ENCODE results near the gene GALNT10. TPM values are rescaled to one million over a fixed set of nuclear protein-coding genes. Genes with fewer than 3 reads are reported as not detected.

Gene GALNT10
- total and polyA plus RNA-seq, 8 donors: 5.3 to 76.4 (median 27.4) TPM

- 89 to 97% (median 97%) methylated on average over 5 of the region's 5 CpGs for WGBS, 5 donors
These were observed 153.9 kb downstream of the GALNT10 start for GRCh38 chr5:154344461-154344860.

GRCh38 chr5:154345255-154345952 is 154.9 kb downstream of the GALNT10 start:
- no peaks in the 10 kb centered on the region for H3K9me3 ChIP-seq
- no peak for TF ChIP-seq POLR2A (IDR thresholded peaks at IDR 0.05)
- no peak for TF ChIP-seq POLR2AphosphoS5 (IDR thresholded peaks at IDR 0.05)
- no peak for TF ChIP-seq EP300 (IDR thresholded peaks at IDR 0.05)
- no peak for TF ChIP-seq CTCF (IDR thresholded peaks at IDR 0.05)
- intact Hi-C loops (cut with DNase I; ENCODE audit: low total_unique reads): no loop called here

More at GRCh38 chr5:154344461-154344860, 153.9 kb downstream of the GALNT10 start:
- peaks cover 0 to 4% (median 0%) of the 10 kb centered on the region in 4 donors for H3K36me3 ChIP-seq
- no peaks in the 10 kb centered on the region for H3K27me3 ChIP-seq
- intact Hi-C loops (cut with DNase I; ENCODE audit: low total_unique reads): no loop called here
- no peaks in the 10 kb centered on the region for H3K9me3 ChIP-seq
- TF ChIP-seq POLR2AphosphoS5 (IDR thresholded peaks at IDR 0.05) (no peak), POLR2A (IDR thresholded peaks at IDR 0.05) (no peak), CTCF (IDR thresholded peaks at IDR 0.05) (no peak), EP300 (IDR thresholded peaks at IDR 0.05) (no peak)
- H3K27ac ChIP-seq: no peak overlapping the region
- H3K4me1 ChIP-seq: peaks cover 0 to 15% (median 0%) of the 10 kb centered on the region in 4 donors
- DNase-seq: no peak
- no peak overlapping the region for H3K4me3 ChIP-seq

GRCh38 chr5:154346427-154346826 is 155.9 kb downstream of the GALNT10 start:
- intact Hi-C loops (cut with DNase I; ENCODE audit: low total_unique reads): no loop called here
- DNase-seq: no peak
- peaks cover 0 to 4% (median 0%) of the 10 kb centered on the region in 4 donors for H3K36me3 ChIP-seq
- H3K4me3 ChIP-seq: no peak overlapping the region
- TF ChIP-seq CTCF (IDR thresholded peaks at IDR 0.05): no peak
- TF ChIP-seq EP300 (IDR thresholded peaks at IDR 0.05): no peak
- TF ChIP-seq POLR2A (IDR thresholded peaks at IDR 0.05): no peak
- TF ChIP-seq POLR2AphosphoS5 (IDR thresholded peaks at IDR 0.05): no peak
- H3K27me3 ChIP-seq: no peaks in the 10 kb centered on the region
- H3K4me1 ChIP-seq: peaks cover 0 to 15% (median 0%) of the 10 kb centered on the region in 4 donors
- WGBS, 5 donors: 91 to 96% (median 96%) methylated on average over 1 of the region's 1 CpG
- H3K27ac ChIP-seq: no peak overlapping the region
- H3K9me3 ChIP-seq: no peaks in the 10 kb centered on the region

More at GRCh38 chr5:154345255-154345952, 154.9 kb downstream of the GALNT10 start:
- Histone ChIP-seq H3K27ac (no peak overlapping the region), H3K4me3 (no peak overlapping the region), H3K36me3 (peaks cover 0 to 4% (median 0%) of the 10 kb centered on the region in 4 donors), H3K4me1 (peaks cover 0 to 15% (median 0%) of the 10 kb centered on the region in 4 donors), H3K27me3 (no peaks in the 10 kb centered on the region)
- WGBS, 5 donors: 88 to 92% (median 92%) methylated on average over 5 of the region's 5 CpGs
- DNase-seq: no peak

GRCh38 chr5:154349626-154350264 is 159.2 kb downstream of the GALNT10 start:
- intact Hi-C loops (cut with DNase I; ENCODE audit: low total_unique reads): no loop called here
- 90 to 93% (median 91%) methylated on average over 5 of the region's 5 CpGs for WGBS, 5 donors
- H3K4me1 ChIP-seq: peaks cover 0 to 11% (median 0%) of the 10 kb centered on the region in 4 donors

More at GRCh38 chr5:154349626-154350264, 159.2 kb downstream of the GALNT10 start:
- DNase-seq: no peak
- no peak overlapping the region for H3K4me3 ChIP-seq
- no peaks in the 10 kb centered on the region for H3K27me3 ChIP-seq
- TF ChIP-seq CTCF (IDR thresholded peaks at IDR 0.05) (no peak), POLR2A (IDR thresholded peaks at IDR 0.05) (no peak), EP300 (IDR thresholded peaks at IDR 0.05) (no peak), POLR2AphosphoS5 (IDR thresholded peaks at IDR 0.05) (no peak)
- H3K9me3 ChIP-seq: no peaks in the 10 kb centered on the region
- no peak overlapping the region for H3K27ac ChIP-seq
- H3K36me3 ChIP-seq: peaks cover 0 to 5% (median under 1%) of the 10 kb centered on the region in 4 donors

Measured in stomach (tissue), 9 donors.